Left lung (tissue), 10 donors: ENCODE measurements around the gene ATP9A. TPM values are rescaled to one million over a fixed set of nuclear protein-coding genes. Genes with fewer than 3 reads are reported as not detected.

Experiments
- ATAC-seq: fragments of 200-7000 bp; cut with Tn5 transposase; one replicate; pipeline ENCODE4 v1.9.1; 2020; ENCODE audit warnings: moderate library complexity
- DNase-seq, 4 donors: peaks; one replicate each; pipeline ENCODE4 v3.0.0-alpha.2; 2013 to 2020
- H3K27ac ChIP-seq, 2 donors: fragments of 200-600 bp; sonication (generic) in 1 of 2; one replicate each; pipeline versions ENCODE4 v1.5.0 to v1.8.0; 2020 to 2021
- H3K27me3 ChIP-seq, 2 donors: fragments of 200-600 bp; sonication (generic) in 1 of 2; one replicate each; pipeline versions ENCODE4 v1.5.0 to v1.8.0; 2020 to 2021
- H3K36me3 ChIP-seq, 2 donors: fragments of 200-600 bp; sonication (generic) in 1 of 2; one replicate each; pipeline versions ENCODE4 v1.5.0 to v1.8.0; 2020 to 2021
- H3K4me1 ChIP-seq, 2 donors: fragments of 200-600 bp; one replicate each; pipeline ENCODE4 v1.8.0; 2021
- H3K4me3 ChIP-seq, 2 donors: fragments of 200-600 bp; sonication (generic) in 1 of 2; one replicate each; pipeline versions ENCODE4 v1.5.0 to v1.8.0; 2020 to 2021; ENCODE audit warnings: mild to moderate bottlenecking in 1 of 2
- H3K9me3 ChIP-seq, 2 donors: fragments of 200-600 bp; sonication (generic) in 1 of 2; one replicate each; pipeline versions ENCODE4 v1.5.0 to v1.8.0; 2020 to 2021
- intact Hi-C, 2 donors: fragments of 100-400 bp; cut with DNase I; formaldehyde crosslinking; loops; one replicate each; pipeline versions ENCODE4 v1.11.2 to v1.14.2; 2022
- polyA plus RNA-seq, 6 donors: library from polyadenylated mRNA; unstranded; fragments of 120-200 nt; gene quantifications; one replicate each; pipeline ENCODE4 v1.2.1, GENCODE V29; 2013; ENCODE audit not compliant: insufficient read length in 6 of 6
- total RNA-seq, 2 donors: library from RNA; stranded (reverse); fragmentation: NEBNext Ultra II Directional; extraction: Animal tissue kit (Norgen Biotek cat#: 25700); gene quantifications; one replicate each; pipeline ENCODE4 v1.2.1, GENCODE V29; 2021
- TF ChIP-seq, protein P1 (sequence below), 2 donors: fragments of 200-600 bp; sonication (generic) in 1 of 2; IDR thresholded peaks; one replicate each; pipeline versions ENCODE4 v1.5.0 to v1.8.0; 2021; ENCODE audit warnings: antibody characterized with exemption in 2 of 2
- donor health status: DM: no; HTN: yes; CAD: no.
- donor health status: DM: no; HTN: no; CAD: no.

The ATP9A gene
- total and polyA plus RNA-seq, 8 donors, result 15.3 to 59.7 (median 50.4) TPM

DNA sequence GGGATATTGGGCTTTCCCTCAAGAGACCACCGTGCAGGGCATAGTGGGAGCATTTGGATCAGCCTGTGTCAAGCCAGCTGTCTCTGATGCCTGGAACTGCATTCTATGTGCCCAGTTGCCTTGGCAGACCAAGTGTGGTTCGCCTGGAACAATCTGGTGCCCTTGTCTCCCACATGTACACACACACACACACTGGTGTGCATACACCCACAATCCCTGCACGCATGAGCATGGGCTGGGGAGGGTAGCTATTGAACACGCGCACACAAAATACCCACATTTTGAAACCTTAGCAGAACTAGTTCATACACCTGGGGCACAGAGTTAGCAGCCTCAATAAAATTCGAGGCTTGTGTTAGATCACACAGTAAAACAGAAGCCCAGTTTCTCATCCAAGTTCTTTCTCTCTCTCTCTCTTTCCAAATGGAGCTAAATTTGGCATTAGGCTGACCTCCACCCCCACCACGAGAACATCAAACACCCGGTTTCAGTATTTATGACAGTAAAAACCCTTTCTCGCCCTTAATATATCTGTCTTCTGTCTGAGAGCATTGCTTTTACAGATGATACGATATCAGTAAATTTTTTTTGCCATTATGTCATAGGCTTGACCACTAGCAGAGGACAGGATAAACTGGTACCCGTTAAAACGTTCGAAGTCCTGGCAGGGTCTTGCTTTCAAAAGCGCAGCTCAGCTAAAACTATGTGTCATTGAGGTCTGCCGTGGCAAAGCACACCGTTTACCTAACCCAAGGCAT lies 207.5 kb downstream of the ATP9A start:
- Histone ChIP-seq H3K4me1 (peaks cover 23 to 32% of the 10 kb centered on the region in 2 donors), H3K4me3 (no peak overlapping the region), H3K36me3 (no peaks in the 10 kb centered on the region), H3K27me3 (peaks cover 17 to 74% of the 10 kb centered on the region in 2 donors), H3K27ac (no peak overlapping the region), H3K9me3 (no peaks in the 10 kb centered on the region)
- no peak for ATAC-seq
- DNase-seq, result peak in 2 of 4 donors; percentile 29 to 30
- intact Hi-C loops, result no loop called here
- TF ChIP-seq, protein P1, sequence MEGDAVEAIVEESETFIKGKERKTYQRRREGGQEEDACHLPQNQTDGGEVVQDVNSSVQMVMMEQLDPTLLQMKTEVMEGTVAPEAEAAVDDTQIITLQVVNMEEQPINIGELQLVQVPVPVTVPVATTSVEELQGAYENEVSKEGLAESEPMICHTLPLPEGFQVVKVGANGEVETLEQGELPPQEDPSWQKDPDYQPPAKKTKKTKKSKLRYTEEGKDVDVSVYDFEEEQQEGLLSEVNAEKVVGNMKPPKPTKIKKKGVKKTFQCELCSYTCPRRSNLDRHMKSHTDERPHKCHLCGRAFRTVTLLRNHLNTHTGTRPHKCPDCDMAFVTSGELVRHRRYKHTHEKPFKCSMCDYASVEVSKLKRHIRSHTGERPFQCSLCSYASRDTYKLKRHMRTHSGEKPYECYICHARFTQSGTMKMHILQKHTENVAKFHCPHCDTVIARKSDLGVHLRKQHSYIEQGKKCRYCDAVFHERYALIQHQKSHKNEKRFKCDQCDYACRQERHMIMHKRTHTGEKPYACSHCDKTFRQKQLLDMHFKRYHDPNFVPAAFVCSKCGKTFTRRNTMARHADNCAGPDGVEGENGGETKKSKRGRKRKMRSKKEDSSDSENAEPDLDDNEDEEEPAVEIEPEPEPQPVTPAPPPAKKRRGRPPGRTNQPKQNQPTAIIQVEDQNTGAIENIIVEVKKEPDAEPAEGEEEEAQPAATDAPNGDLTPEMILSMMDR (IDR thresholded peaks at IDR 0.05), result no peak

DNA sequence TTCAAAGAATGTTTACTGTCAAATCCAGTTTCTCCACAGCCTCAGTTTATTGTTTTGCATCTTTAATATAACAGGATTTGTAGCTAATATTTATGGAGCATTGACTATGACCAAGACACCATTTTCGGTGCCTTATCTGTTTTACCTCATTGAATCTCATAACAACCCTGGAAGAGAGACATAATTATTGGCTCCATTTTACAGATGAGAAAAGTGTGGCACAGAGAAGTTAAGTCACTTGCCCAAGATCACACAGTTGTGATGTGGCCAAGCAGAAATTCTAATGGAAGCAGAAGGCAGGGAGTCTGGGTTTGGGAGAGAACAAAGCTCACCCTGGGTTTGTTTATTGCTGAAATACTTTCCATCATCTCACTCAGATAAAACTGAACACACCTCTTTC lies 208.1 kb downstream of the ATP9A start:
- peaks cover 23 to 32% of the 10 kb centered on the region in 2 donors for H3K4me1 ChIP-seq
- no peak for ATAC-seq
- H3K4me3 ChIP-seq, result no peak overlapping the region
- no peaks in the 10 kb centered on the region for H3K9me3 ChIP-seq
- TF ChIP-seq, protein P1 (IDR thresholded peaks at IDR 0.05), result no peak
- intact Hi-C loops, result no loop called here
- peaks cover 17 to 74% of the 10 kb centered on the region in 2 donors for H3K27me3 ChIP-seq
- DNase-seq, result no peak
- no peaks in the 10 kb centered on the region for H3K36me3 ChIP-seq
- no peak overlapping the region for H3K27ac ChIP-seq

DNA sequence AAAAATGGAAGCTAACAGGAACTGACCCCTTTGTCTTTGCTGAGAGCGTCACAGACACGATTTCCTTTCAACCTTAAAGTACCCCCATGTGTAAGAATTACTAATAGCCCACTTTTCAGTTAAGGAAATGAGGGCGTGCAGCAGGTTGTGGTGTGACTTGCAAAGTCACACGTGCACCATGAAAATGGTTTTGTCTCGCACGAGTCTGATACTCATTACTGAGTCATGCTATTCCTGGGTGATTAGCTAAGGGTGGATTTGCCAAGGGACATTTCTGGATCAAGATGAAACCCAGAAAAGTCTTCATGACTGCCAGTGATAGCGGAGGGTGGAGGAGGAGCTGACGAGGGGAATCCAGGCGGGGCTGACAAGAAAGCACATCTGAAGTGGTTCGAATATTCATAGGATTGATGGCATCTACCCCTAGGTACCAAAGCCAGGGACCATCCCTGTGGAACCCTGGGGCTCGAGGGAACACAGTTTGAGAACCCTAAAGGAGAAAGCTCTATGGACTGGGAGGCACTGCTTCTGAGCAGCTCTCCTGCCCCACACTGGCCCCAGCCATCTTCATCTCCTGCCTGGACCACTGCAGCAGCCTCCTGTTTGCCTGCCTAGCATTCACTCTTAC lies 213.5 kb downstream of the ATP9A start:
- H3K27ac ChIP-seq, result no peak overlapping the region
- no peaks in the 10 kb centered on the region for H3K36me3 ChIP-seq
- H3K4me3 ChIP-seq, result no peak overlapping the region
- TF ChIP-seq, protein P1 (IDR thresholded peaks at IDR 0.05), result no peak
- DNase-seq, result peak in 1 of 4 donors; percentile 26
- intact Hi-C loops, result no loop called here
- peaks cover 3 to 20% of the 10 kb centered on the region in 2 donors for H3K27me3 ChIP-seq
- no peaks in the 10 kb centered on the region for H3K4me1 ChIP-seq
- ATAC-seq, result no peak
- no peaks in the 10 kb centered on the region for H3K9me3 ChIP-seq

DNA sequence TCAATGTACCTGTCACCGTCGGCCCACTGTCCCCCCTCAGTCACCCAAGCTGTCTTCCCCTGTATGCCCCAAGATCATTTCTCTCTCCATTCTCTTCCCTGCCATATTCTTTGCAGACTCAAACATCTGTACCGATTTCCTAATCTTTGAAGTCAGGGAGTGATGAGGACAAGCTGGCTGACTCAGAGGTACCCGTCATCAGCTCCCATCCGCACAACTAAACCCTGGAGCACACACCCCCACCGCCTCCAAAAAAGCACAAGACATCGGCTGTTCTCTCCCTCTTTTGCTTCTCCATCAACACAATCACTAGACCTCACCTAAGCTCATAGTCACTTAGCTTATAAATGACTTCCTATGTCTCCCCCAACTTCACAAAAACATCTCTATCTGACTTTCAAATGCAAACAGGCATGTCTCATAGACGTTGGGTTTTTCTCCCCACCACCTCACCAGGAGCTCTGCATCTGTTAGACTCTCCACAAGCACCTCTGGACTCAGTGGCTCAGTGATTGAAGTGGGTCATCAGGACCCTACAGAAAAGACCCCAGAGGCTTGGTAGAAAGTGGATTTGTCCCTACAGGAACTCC lies 214.2 kb downstream of the ATP9A start:
- H3K4me3 ChIP-seq, result no peak overlapping the region
- TF ChIP-seq, protein P1 (IDR thresholded peaks at IDR 0.05), result no peak
- intact Hi-C loops, result no loop called here
- H3K27me3 ChIP-seq, result peaks cover 0 to 13% of the 10 kb centered on the region in 2 donors
- no peak for ATAC-seq
- no peak for DNase-seq
- no peaks in the 10 kb centered on the region for H3K4me1 ChIP-seq
- no peaks in the 10 kb centered on the region for H3K36me3 ChIP-seq
- H3K9me3 ChIP-seq, result no peaks in the 10 kb centered on the region
- H3K27ac ChIP-seq, result no peak overlapping the region

DNA sequence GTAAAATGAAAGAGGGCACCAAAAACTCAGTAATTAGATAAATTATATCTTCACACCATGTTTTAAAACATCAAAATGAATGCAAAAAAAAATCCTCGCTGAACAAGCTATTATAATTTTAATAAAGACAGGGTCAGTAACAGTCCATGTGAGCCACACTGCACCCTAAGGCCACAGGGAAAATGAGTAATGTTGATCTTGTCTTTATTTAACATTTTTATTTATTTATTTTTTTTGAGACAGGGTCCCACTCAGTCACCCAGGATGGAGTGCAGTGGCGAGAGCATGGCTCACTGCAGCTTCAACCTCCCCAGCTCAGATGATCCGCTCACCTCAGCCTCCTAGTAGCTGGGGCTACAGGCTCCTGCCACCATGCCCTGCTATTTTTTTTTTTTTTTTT lies 217.0 kb downstream of the ATP9A start:
- Histone ChIP-seq H3K27ac (no peak overlapping the region), H3K4me3 (no peak overlapping the region), H3K36me3 (no peaks in the 10 kb centered on the region), H3K27me3 (no peaks in the 10 kb centered on the region), H3K4me1 (no peaks in the 10 kb centered on the region), H3K9me3 (no peaks in the 10 kb centered on the region)
- intact Hi-C loops, result no loop called here
- DNase-seq, result no peak
- no peak for ATAC-seq
- TF ChIP-seq, protein P1 (IDR thresholded peaks at IDR 0.05), result no peak
